ENCODE results near the gene SMTNL2.

- TF ChIP-seq TAF1 (IDR thresholded peaks at IDR 0.05; ENCODE audit: borderline replicate concordance, low read depth, low read length) (no peak), RCOR1 (IDR thresholded peaks at IDR 0.05; ENCODE audit: low read length) (no peak), PBX3 (IDR thresholded peaks at IDR 0.05) (no peak), IRF3 (IDR thresholded peaks at IDR 0.05; ENCODE audit: low read depth, low read length) (no peak), CTCF (IDR thresholded peaks at IDR 0.05) (no peak), RAD21 (IDR thresholded peaks at IDR 0.05; ENCODE audit: low read length) (no peak), EP300 (IDR thresholded peaks at IDR 0.05; ENCODE audit: borderline replicate concordance in 1 of 2, low read depth in 1 of 2, low read length in 1 of 2) (no peak), MAX (IDR thresholded peaks at IDR 0.05; ENCODE audit: low read depth) (no peak)
These were observed 23.5 kb downstream of the SMTNL2 start for GRCh38 chr17:4607773-4608187.

Measured in SK-N-SH (cell line).